SK-N-SH treated with all-trans-retinoic acid at 6 μM for 48 hours (cell line): ENCODE results near the gene ARID5A.
A peak's percentile ranks its signal among the peaks of the same experiment; 100 is the strongest.

Experiments used
- ATAC-seq: fragments of 200-7000 bp; cut with Tn5 transposase; 3 replicates; pipeline ENCODE4 v1.9.1; 2020; ENCODE audit warnings: mild to moderate bottlenecking, moderate library complexity
- ARNTL ChIP-seq: fragments of 450-650 bp; formaldehyde crosslinking; IDR thresholded peaks from 2 replicates; pipeline ENCODE4 v1.5.0; 2020; ENCODE audit warnings: low read depth, mild to moderate bottlenecking, moderate library complexity, borderline replicate concordance
- CSDC2 ChIP-seq: fragments of 250-450 bp; sonication (Bioruptor Pico); IDR thresholded peaks from 2 replicates; pipeline ENCODE4 v1.5.0; 2020; ENCODE audit warnings: mild to moderate bottlenecking, moderate library complexity
- ESRRG ChIP-seq: fragments of 250-450 bp; sonication (Bioruptor Pico); IDR thresholded peaks from 2 replicates; pipeline ENCODE4 v1.6.1; 2021; ENCODE audit warnings: mild to moderate bottlenecking
- GLIS3 ChIP-seq: fragments of 250-450 bp; sonication (Bioruptor Pico); IDR thresholded peaks from 2 replicates; pipeline ENCODE4 v1.5.0; 2020; ENCODE audit warnings: mild to moderate bottlenecking, moderate library complexity
- ISL1 ChIP-seq: fragments of 250-450 bp; sonication (Bioruptor Pico); IDR thresholded peaks from 2 replicates; pipeline ENCODE4 v2.1.2; 2022; ENCODE audit warnings: mild to moderate bottlenecking, moderate library complexity
- OSR1 ChIP-seq: fragments of 250-450 bp; sonication (Bioruptor Pico); IDR thresholded peaks from 2 replicates; pipeline ENCODE4 v1.8.0; 2022; ENCODE audit warnings: moderate library complexity, mild to moderate bottlenecking, inconsistent platforms
- PPARA ChIP-seq: fragments of 250-450 bp; sonication (Bioruptor Pico); IDR thresholded peaks from 2 replicates; pipeline ENCODE4 v1.5.0; 2020; ENCODE audit warnings: mild to moderate bottlenecking, borderline replicate concordance
- RARB ChIP-seq: fragments of 250-450 bp; sonication (Bioruptor Pico); IDR thresholded peaks from 2 replicates; pipeline ENCODE4 v1.8.0; 2021; ENCODE audit warnings: mild to moderate bottlenecking, moderate library complexity
- TCF4 ChIP-seq: fragments of 250-450 bp; sonication (Bioruptor Pico); IDR thresholded peaks from 2 replicates; pipeline ENCODE4 v1.8.0; 2021; ENCODE audit warnings: mild to moderate bottlenecking, moderate library complexity, borderline replicate concordance
- TOX ChIP-seq: fragments of 250-450 bp; sonication (Bioruptor Pico); IDR thresholded peaks from 2 replicates; pipeline ENCODE4 v1.8.0; 2021; ENCODE audit warnings: mild to moderate bottlenecking, moderate library complexity, borderline replicate concordance
- ZC3H10 ChIP-seq: fragments of 250-450 bp; sonication (Bioruptor Pico); IDR thresholded peaks from 2 replicates; pipeline ENCODE4 v1.5.1; 2021; ENCODE audit warnings: mild to moderate bottlenecking, moderate library complexity
- ZFP3 ChIP-seq: fragments of 250-450 bp; sonication (Bioruptor Pico); IDR thresholded peaks from 2 replicates; pipeline ENCODE4 v1.5.0; 2020; ENCODE audit warnings: mild to moderate bottlenecking, moderate library complexity
- ZFP30 ChIP-seq: fragments of 450-650 bp; formaldehyde crosslinking; IDR thresholded peaks from 2 replicates; pipeline ENCODE4 v1.5.0; 2022; ENCODE audit warnings: mild to moderate bottlenecking, moderate library complexity
- ZNF565 ChIP-seq: fragments of 450-650 bp; formaldehyde crosslinking; conservative IDR thresholded peaks from 2 replicates; pipeline ENCODE4 v1.5.0; 2020; ENCODE audit warnings: low read depth, mild to moderate bottlenecking, moderate library complexity
- ZNF70 ChIP-seq: fragments of 450-650 bp; formaldehyde crosslinking; IDR thresholded peaks from 2 replicates; pipeline ENCODE4 v1.5.0; 2020; ENCODE audit warnings: mild to moderate bottlenecking, moderate library complexity
- ZNF8 ChIP-seq: fragments of 450-650 bp; formaldehyde crosslinking; IDR thresholded peaks from 2 replicates; pipeline ENCODE4 v1.5.0; 2020; ENCODE audit warnings: mild to moderate bottlenecking, moderate library complexity
- TF ChIP-seq, protein P1 (sequence below): fragments of 250-450 bp; sonication (Bioruptor Pico); IDR thresholded peaks from 2 replicates; pipeline ENCODE4 v1.5.1; 2020; ENCODE audit warnings: low read depth, mild to moderate bottlenecking, moderate library complexity
- TF ChIP-seq, protein P2 (sequence below): fragments of 250-450 bp; sonication (Bioruptor Pico); IDR thresholded peaks from 2 replicates; pipeline ENCODE4 v1.8.0; 2021; ENCODE audit warnings: low read depth, mild to moderate bottlenecking, moderate library complexity, borderline replicate concordance
- TF ChIP-seq, protein P3 (sequence below): fragments of 250-450 bp; sonication (Bioruptor Pico); IDR thresholded peaks from 2 replicates; pipeline ENCODE4 v1.5.1; 2021; ENCODE audit warnings: mild to moderate bottlenecking, moderate library complexity
- TF ChIP-seq, protein P4 (sequence below): fragments of 250-450 bp; sonication (Bioruptor Pico); IDR thresholded peaks from 2 replicates; pipeline ENCODE4 v1.8.0; 2020; ENCODE audit warnings: mild to moderate bottlenecking, moderate library complexity, borderline replicate concordance
- TF ChIP-seq, protein P5 (sequence below): fragments of 250-450 bp; sonication (Bioruptor Pico); IDR thresholded peaks from 2 replicates; pipeline ENCODE4 v1.5.0; 2020; ENCODE audit warnings: mild to moderate bottlenecking, moderate library complexity

The ARID5A gene, protein sequence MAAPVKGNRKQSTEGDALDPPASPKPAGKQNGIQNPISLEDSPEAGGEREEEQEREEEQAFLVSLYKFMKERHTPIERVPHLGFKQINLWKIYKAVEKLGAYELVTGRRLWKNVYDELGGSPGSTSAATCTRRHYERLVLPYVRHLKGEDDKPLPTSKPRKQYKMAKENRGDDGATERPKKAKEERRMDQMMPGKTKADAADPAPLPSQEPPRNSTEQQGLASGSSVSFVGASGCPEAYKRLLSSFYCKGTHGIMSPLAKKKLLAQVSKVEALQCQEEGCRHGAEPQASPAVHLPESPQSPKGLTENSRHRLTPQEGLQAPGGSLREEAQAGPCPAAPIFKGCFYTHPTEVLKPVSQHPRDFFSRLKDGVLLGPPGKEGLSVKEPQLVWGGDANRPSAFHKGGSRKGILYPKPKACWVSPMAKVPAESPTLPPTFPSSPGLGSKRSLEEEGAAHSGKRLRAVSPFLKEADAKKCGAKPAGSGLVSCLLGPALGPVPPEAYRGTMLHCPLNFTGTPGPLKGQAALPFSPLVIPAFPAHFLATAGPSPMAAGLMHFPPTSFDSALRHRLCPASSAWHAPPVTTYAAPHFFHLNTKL

DNA sequence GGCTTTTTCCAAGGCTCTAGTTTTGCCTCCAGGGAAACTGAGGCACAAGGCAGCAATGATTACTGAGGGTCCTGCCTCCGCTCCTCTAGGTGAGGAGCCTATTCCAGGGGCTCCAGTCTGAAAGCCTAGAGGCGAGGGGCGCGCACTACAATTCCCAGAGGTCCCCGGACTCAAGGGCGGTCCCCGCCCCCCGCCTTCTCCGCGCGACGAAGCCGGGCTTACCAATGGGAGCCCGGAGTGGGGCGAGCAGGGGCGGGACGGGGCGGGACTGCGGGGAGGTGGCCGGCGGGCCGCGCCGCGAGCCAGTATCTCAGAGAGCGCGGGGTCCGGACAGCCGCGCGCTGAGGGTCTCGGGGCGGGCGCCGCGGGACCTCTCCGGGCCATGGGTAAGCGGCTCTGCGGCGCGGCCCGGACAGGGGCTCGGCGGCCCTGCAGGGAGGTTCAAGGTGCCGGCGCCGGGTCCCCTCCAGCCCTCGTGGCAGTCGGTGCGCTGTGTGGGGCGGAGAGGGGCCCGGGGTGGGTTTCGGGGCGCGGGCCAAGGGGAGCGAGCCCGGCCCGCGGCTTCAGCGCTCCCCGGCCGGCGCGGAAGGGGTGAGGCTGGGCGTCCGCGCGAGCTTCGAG lies at the start of gene ARID5A:
Gene ARID5A, plus strand, starts transcription at position 308 of the 621 bp plus-strand sequence. Its CDS starts 75 bp downstream, at position 383.
- peak; percentile 90 for ATAC-seq
- no peak for TF ChIP-seq ZNF565 (CRISPR knock-in tag)
- TF ChIP-seq PPARA, result no peak
- TF ChIP-seq RARB, result no peak
- no peak for TF ChIP-seq CSDC2 (CRISPR knock-in tag)
- TF ChIP-seq, protein P1, sequence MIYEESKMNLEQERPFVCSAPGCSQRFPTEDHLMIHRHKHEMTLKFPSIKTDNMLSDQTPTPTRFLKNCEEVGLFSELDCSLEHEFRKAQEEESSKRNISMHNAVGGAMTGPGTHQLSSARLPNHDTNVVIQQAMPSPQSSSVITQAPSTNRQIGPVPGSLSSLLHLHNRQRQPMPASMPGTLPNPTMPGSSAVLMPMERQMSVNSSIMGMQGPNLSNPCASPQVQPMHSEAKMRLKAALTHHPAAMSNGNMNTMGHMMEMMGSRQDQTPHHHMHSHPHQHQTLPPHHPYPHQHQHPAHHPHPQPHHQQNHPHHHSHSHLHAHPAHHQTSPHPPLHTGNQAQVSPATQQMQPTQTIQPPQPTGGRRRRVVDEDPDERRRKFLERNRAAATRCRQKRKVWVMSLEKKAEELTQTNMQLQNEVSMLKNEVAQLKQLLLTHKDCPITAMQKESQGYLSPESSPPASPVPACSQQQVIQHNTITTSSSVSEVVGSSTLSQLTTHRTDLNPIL, result no peak
- no peak for TF ChIP-seq ZFP3
- TF ChIP-seq ARNTL (CRISPR knock-in tag), result no peak
- TF ChIP-seq ZC3H10 (CRISPR knock-in tag), result no peak
- TF ChIP-seq, protein P2, sequence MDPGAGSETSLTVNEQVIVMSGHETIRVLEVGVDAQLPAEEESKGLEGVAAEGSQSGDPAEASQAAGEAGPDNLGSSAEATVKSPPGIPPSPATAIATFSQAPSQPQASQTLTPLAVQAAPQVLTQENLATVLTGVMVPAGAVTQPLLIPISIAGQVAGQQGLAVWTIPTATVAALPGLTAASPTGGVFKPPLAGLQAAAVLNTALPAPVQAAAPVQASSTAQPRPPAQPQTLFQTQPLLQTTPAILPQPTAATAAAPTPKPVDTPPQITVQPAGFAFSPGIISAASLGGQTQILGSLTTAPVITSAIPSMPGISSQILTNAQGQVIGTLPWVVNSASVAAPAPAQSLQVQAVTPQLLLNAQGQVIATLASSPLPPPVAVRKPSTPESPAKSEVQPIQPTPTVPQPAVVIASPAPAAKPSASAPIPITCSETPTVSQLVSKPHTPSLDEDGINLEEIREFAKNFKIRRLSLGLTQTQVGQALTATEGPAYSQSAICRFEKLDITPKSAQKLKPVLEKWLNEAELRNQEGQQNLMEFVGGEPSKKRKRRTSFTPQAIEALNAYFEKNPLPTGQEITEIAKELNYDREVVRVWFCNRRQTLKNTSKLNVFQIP (CRISPR knock-in tag), result no peak
- TF ChIP-seq ZNF70 (CRISPR knock-in tag), result no peak

DNA sequence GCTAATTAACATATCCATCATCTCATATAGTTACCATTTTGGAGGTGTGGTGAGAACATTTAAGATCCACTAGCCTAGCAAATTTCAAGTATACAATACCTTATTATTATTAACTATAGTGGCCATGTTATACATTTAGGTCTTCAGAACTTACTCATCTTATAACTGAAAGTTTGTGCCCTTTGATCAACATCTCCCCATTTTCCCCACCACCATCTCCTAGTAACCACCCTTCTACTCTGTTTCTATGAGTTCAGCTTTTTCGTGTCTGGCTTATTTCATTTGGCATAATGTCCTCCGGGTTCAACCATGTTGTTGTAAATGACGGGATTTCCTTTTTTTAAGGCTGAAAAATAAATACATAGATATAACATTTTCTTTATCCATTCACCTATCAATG lies 47.3 kb upstream of the ARID5A start:
- no peak for TF ChIP-seq CSDC2 (CRISPR knock-in tag)
- TF ChIP-seq PPARA, result no peak
- no peak for TF ChIP-seq TOX (CRISPR knock-in tag)
- TF ChIP-seq, protein P3, sequence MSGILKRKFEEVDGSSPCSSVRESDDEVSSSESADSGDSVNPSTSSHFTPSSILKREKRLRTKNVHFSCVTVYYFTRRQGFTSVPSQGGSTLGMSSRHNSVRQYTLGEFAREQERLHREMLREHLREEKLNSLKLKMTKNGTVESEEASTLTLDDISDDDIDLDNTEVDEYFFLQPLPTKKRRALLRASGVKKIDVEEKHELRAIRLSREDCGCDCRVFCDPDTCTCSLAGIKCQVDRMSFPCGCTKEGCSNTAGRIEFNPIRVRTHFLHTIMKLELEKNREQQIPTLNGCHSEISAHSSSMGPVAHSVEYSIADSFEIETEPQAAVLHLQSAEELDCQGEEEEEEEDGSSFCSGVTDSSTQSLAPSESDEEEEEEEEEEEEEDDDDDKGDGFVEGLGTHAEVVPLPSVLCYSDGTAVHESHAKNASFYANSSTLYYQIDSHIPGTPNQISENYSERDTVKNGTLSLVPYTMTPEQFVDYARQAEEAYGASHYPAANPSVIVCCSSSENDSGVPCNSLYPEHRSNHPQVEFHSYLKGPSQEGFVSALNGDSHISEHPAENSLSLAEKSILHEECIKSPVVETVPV, result no peak
- TF ChIP-seq, protein P1, result no peak
- no peak for TF ChIP-seq ISL1 (CRISPR knock-in tag)
- TF ChIP-seq ESRRG (CRISPR knock-in tag), result no peak
- TF ChIP-seq ZFP3, result no peak
- no peak for TF ChIP-seq GLIS3 (CRISPR knock-in tag)
- TF ChIP-seq, protein P2 (CRISPR knock-in tag), result no peak
- TF ChIP-seq, protein P4, sequence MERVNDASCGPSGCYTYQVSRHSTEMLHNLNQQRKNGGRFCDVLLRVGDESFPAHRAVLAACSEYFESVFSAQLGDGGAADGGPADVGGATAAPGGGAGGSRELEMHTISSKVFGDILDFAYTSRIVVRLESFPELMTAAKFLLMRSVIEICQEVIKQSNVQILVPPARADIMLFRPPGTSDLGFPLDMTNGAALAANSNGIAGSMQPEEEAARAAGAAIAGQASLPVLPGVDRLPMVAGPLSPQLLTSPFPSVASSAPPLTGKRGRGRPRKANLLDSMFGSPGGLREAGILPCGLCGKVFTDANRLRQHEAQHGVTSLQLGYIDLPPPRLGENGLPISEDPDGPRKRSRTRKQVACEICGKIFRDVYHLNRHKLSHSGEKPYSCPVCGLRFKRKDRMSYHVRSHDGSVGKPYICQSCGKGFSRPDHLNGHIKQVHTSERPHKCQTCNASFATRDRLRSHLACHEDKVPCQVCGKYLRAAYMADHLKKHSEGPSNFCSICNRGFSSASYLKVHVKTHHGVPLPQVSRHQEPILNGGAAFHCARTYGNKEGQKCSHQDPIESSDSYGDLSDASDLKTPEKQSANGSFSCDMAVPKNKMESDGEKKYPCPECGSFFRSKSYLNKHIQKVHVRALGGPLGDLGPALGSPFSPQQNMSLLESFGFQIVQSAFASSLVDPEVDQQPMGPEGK, result no peak
- no peak for TF ChIP-seq ZNF8
- TF ChIP-seq ZNF70 (CRISPR knock-in tag), result no peak
- no peak for TF ChIP-seq ZFP30 (CRISPR knock-in tag)
- TF ChIP-seq, protein P5, sequence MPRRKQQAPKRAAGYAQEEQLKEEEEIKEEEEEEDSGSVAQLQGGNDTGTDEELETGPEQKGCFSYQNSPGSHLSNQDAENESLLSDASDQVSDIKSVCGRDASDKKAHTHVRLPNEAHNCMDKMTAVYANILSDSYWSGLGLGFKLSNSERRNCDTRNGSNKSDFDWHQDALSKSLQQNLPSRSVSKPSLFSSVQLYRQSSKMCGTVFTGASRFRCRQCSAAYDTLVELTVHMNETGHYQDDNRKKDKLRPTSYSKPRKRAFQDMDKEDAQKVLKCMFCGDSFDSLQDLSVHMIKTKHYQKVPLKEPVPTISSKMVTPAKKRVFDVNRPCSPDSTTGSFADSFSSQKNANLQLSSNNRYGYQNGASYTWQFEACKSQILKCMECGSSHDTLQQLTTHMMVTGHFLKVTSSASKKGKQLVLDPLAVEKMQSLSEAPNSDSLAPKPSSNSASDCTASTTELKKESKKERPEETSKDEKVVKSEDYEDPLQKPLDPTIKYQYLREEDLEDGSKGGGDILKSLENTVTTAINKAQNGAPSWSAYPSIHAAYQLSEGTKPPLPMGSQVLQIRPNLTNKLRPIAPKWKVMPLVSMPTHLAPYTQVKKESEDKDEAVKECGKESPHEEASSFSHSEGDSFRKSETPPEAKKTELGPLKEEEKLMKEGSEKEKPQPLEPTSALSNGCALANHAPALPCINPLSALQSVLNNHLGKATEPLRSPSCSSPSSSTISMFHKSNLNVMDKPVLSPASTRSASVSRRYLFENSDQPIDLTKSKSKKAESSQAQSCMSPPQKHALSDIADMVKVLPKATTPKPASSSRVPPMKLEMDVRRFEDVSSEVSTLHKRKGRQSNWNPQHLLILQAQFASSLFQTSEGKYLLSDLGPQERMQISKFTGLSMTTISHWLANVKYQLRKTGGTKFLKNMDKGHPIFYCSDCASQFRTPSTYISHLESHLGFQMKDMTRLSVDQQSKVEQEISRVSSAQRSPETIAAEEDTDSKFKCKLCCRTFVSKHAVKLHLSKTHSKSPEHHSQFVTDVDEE, result no peak
- no peak for TF ChIP-seq ZC3H10 (CRISPR knock-in tag)
- TF ChIP-seq ARNTL (CRISPR knock-in tag), result no peak
- no peak for TF ChIP-seq OSR1 (CRISPR knock-in tag)
- TF ChIP-seq ZNF565 (CRISPR knock-in tag), result no peak
- TF ChIP-seq TCF4, result no peak
- TF ChIP-seq, all 23 proteins: peak for 0
- no peak for ATAC-seq
